ENCODE measurements around the gene MS4A2. TPM values are rescaled to one million over a fixed set of nuclear protein-coding genes. Genes with fewer than 3 reads are reported as not detected.

The MS4A2 gene
- total RNA-seq, 1 donor from 2014 or later: 20.6 TPM

- ATAC-seq: no peak
- Histone ChIP-seq H3K27me3 (no peaks in the 10 kb centered on the region), H3K4me1 (no peaks in the 10 kb centered on the region), H3K4me3 (no peak overlapping the region), H3K9me3 (no peaks in the 10 kb centered on the region), H3K36me3 (no peaks in the 10 kb centered on the region), H3K27ac (no peak overlapping the region)
- TF ChIP-seq, protein P1, sequence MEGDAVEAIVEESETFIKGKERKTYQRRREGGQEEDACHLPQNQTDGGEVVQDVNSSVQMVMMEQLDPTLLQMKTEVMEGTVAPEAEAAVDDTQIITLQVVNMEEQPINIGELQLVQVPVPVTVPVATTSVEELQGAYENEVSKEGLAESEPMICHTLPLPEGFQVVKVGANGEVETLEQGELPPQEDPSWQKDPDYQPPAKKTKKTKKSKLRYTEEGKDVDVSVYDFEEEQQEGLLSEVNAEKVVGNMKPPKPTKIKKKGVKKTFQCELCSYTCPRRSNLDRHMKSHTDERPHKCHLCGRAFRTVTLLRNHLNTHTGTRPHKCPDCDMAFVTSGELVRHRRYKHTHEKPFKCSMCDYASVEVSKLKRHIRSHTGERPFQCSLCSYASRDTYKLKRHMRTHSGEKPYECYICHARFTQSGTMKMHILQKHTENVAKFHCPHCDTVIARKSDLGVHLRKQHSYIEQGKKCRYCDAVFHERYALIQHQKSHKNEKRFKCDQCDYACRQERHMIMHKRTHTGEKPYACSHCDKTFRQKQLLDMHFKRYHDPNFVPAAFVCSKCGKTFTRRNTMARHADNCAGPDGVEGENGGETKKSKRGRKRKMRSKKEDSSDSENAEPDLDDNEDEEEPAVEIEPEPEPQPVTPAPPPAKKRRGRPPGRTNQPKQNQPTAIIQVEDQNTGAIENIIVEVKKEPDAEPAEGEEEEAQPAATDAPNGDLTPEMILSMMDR (IDR thresholded peaks at IDR 0.05): no peak
- intact Hi-C loops (cut with DNase I): no loop called here
- no peak for DNase-seq
Measured at GRCh38 chr11:60111793-60112192, 23.3 kb downstream of the MS4A2 start.

GRCh38 chr11:60116996-60117790, 28.7 kb downstream of the MS4A2 start:
- Histone ChIP-seq H3K4me3 (no peak overlapping the region), H3K27ac (no peak overlapping the region), H3K4me1 (no peaks in the 10 kb centered on the region), H3K9me3 (no peaks in the 10 kb centered on the region), H3K27me3 (no peaks in the 10 kb centered on the region), H3K36me3 (no peaks in the 10 kb centered on the region)
- TF ChIP-seq, protein P1 (IDR thresholded peaks at IDR 0.05): no peak
- no peak for ATAC-seq
- intact Hi-C loops (cut with DNase I): no loop called here
- DNase-seq: no peak

DNA sequence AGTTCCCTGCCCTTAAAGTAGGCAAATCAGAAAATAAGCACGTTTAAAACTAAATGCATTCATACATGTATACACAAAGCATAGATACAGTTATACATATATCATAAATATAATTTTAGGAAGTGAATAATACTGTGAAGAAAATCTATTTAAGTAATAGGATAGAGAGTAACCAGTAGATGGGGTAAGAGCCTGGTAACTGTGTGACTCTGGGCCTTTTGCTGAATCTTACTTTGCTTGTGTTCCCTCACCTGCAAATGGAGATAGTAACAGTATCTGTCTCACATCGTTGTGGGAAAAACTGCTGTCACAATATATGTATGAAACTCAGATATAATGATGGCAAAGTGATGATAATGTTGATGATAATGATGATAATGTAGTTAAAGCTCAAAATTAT, 29.9 kb downstream of the MS4A2 start:
- intact Hi-C loops (cut with DNase I): no loop called here
- no peak overlapping the region for H3K4me3 ChIP-seq
- TF ChIP-seq, protein P1 (IDR thresholded peaks at IDR 0.05): peak; percentile 5

DNA sequence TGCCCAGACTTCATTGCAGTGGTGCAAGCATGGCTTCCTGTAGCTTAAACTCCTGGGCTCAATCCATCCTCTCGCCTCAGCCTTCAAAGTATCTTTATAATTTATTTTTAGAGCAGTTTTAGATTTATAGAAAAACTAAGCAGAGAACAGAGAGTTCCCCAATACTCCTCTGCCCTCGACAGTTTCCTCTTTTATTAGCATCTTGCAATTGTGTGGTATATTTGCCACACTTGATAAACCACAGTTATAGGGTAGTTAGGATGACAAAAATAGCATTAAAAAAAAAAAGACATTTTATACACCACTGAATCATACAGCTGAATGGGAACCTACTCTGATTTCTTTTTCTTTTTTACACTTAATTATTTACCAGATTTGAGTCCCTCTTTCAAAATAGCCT, 31.2 kb downstream of the MS4A2 start:
- H3K9me3 ChIP-seq: no peaks in the 10 kb centered on the region
- ATAC-seq (peak; percentile 78), DNase-seq (no peak)
- H3K4me3 ChIP-seq: no peak overlapping the region
- intact Hi-C loops (cut with DNase I): no loop called here
- no peaks in the 10 kb centered on the region for H3K4me1 ChIP-seq
- no peaks in the 10 kb centered on the region for H3K36me3 ChIP-seq
- H3K27me3 ChIP-seq: no peaks in the 10 kb centered on the region
- no peak overlapping the region for H3K27ac ChIP-seq
- TF ChIP-seq, protein P1 (IDR thresholded peaks at IDR 0.05): no peak

More for the DNA sequence above, 29.9 kb downstream of the MS4A2 start:
- Histone ChIP-seq H3K27ac (no peak overlapping the region), H3K4me1 (no peaks in the 10 kb centered on the region), H3K36me3 (no peaks in the 10 kb centered on the region), H3K27me3 (no peaks in the 10 kb centered on the region), H3K9me3 (no peaks in the 10 kb centered on the region)
- DNase-seq: no peak
- no peak for ATAC-seq

GRCh38 chr11:60121264-60121663, 32.8 kb downstream of the MS4A2 start:
- no peak for ATAC-seq
- H3K4me1 ChIP-seq: no peaks in the 10 kb centered on the region
- no peak for DNase-seq
- H3K4me3 ChIP-seq: no peak overlapping the region
- no peaks in the 10 kb centered on the region for H3K27me3 ChIP-seq
- H3K9me3 ChIP-seq: no peaks in the 10 kb centered on the region
- H3K36me3 ChIP-seq: no peaks in the 10 kb centered on the region
- intact Hi-C loops (cut with DNase I): no loop called here
- TF ChIP-seq, protein P1 (IDR thresholded peaks at IDR 0.05): no peak
- H3K27ac ChIP-seq: no peak overlapping the region

All from upper lobe of right lung (tissue), 1 donor.